Activated CD8-positive, alpha-beta memory T cell treated with anti-CD3 and anti-CD28 coated beads for 4 hours (primary cell): ENCODE results near the gene UFD1.
A peak's percentile ranks its signal among the peaks of the same experiment; 100 is the strongest.
"Not testable (repeated sequence)": the region's sequence is repeated elsewhere in the genome, so short reads cannot be mapped to it uniquely, and the experiment has no call there.

Source experiments
- DNase-seq, 2 donors: peaks; one replicate each; pipeline ENCODE4 v3.0.0-alpha.2; 2020; ENCODE audit warnings: low read depth in 2 of 2

The UFD1 gene

DNA sequence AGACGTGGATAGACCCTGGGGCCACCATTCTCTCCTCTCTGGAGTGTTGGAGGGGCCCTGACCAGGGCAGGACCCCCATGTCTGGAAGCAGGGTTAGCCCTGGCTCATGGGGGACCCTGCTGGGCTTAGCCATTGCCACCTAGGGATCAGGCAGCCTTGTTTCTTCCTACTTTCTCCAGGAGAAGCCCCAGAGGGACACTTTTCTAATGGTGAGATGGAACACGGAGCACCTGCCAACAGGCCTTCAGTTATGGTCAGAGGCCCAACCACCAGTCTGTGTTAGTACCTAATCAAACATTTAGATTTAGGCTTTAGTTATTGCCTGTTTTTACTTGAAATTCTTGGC lies 29.6 kb downstream of the UFD1 start:
- no peak for DNase-seq

DNA sequence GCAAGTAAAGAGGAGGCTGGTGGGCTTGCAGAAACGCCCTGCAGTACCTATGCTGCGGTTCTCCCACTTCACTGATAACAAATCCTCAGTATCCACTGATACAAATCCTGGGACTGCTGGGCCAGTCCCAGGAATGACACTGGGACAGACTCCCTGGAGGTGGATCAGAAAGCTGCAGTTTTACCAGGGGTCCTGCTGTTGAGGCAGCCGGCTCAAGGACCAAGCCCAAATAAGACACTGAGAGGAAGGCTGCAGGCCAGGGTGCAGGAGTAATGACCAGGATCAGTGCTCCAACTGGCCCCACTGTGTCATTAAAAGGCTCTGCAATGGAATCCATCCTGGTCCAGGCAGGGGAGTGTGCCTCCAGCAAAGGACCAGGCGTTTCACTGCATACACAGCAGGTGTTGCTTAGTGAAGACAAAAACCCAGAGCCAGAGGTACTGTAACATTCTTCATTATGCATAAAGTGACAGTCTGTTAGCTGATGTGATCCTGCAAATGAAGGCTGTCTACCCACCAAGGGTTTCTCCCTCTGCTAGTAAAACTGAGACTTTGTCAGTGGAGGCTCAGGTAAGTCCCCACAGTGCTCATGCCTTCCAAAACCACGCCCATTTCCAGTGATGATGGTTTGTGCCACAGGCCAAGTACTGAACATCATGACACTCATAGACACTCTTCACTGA lies 30.1 kb downstream of the UFD1 start:
- no peak for DNase-seq

DNA sequence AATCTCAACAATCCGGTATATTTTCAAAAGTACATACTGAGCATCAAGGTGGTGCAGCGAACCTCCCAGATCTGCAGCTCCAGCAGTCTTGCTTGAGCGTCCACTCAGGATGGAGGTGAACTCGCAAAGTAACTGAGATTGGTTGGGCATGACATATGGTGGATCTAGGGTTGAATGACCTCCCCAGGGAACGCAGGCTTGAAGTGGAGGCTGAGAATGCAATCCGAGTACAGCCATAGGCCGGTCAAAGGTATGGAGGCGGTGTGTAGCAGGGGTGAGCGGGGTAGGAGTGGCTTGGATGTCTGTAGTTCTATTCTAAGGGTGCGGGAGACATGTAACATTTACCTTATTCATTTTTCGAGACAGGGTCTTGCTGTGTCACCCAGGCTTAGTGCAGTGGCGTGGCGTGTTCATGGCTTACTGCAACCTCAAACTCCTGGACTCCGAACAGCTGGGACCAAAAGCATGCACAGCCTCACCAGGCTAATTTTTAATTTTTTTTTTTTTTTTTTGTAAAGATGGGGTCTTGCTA lies 30.9 kb downstream of the UFD1 start:
- DNase-seq = no peak

DNA sequence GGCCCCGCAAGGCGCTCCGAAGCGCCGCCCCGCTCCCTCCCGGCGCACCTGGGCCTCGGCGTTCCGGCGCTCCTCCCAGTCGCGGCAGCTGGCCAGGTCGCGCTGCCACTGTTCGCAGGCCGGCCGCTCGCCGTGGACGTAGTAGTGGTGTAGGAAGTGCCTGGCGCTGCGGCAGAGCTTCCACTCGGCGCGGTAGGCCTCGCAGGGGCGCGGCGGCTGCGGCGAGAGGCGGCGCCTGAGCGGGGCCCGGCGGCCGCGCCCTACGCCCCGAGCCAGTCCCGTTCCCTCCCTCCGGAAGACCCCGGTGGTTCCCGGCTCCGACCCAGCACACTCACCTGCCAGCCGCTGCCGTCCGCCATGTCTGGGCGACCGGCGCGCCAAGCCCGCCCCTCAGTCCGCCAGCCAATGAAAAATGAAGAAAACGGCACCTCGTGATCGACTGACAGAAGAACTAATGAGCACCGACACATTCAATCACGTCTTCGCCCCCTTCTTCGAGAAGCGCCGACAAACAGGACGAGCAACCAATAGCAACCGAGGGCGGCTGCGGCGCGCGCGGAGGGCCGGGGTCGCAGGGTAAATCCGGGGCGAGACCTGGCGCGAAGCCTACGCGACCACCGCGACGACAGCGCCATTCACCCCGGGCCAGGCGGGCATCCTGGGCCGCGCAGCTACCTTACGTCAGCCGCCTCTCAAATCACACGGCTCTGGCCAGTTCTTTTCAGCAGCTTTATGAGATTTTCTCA lies 31.5 kb downstream of the UFD1 start, which contains the start of gene C22orf39:
C22orf39 (minus strand) TSS at position 382 of the 746 bp plus-strand sequence; CDS start at position 359, 23 bp downstream.
- peak; percentile 72 to 77 for DNase-seq

DNA sequence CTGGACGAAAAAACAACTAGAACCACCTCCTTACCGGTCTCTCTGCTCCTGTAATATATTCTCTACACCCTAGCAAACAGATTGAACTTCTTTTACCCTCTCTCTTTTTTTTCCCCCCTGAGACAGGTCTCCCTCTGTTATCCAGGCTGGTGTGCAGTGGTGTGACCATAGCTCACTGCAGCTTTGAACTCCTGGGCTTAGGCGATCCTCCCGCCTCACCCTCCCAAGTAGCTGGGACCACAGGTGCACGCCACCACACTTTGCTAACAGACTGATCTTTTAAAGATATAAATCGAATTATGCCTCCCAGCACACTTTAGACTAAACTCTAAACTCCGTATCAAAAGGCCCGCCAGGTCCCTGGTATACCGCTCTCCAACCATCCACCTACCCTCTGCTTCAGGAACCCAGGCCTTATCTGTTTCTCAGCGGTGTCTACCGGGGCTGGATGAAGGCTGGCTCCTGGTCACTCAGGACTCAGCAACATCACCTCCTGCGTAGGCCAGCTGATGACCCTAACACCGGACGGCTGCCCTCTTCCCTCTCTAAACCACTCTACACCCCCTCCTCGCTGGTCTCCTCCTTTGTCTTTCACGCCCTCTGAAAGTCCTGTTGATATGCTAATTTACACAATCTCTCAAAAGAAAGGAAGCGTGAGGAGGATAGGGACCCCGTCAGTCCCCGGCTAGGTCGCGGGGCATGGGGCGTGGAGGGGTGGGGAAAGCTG lies 32.2 kb downstream of the UFD1 start:
- DNase-seq = no peak

DNA sequence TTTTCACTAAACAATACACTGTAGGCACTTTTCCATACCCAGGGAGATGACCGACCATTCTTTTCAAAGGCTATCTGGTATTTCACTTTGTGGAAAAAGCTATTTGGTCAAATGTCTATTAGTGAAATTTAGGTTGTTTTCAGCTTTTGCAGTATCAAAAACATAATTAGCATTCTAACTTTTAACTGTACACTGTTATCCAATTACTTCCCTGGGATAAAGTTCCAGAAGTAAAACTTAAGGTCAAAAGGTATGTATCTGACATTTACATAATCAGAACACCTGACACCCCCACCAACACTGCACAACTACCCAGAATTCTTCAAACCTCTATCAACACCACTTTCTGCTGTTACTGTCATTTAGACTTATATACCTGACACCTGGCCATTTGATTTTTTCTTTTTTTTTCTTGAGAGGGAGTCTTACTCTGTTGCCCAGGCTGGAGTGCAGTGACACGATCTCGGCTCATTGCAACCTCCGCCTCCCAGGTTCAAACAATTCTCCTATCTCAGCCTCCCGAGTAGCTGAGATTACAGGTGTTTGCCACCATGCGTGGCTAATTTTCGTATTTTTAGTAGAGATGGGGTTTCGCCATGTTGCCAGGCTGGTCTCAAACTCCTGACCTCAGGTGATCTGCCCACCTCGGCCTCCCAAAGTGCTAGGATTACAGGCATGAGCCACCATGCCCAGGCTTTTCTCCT lies 33.6 kb downstream of the UFD1 start:
- DNase-seq = not testable (repeated sequence)

GRCh38 chr22:19443544-19444211 lies 35.3 kb downstream of the UFD1 start:
- DNase-seq = no peak

- DNase-seq = no peak
Observed at GRCh38 chr22:19442166-19442565, 36.8 kb downstream of the UFD1 start.

- no peak for DNase-seq
Observed at GRCh38 chr22:19440411-19441195, 38.4 kb downstream of the UFD1 start.

GRCh38 chr22:19438298-19438697 lies 40.7 kb downstream of the UFD1 start:
- no peak for DNase-seq

DNA sequence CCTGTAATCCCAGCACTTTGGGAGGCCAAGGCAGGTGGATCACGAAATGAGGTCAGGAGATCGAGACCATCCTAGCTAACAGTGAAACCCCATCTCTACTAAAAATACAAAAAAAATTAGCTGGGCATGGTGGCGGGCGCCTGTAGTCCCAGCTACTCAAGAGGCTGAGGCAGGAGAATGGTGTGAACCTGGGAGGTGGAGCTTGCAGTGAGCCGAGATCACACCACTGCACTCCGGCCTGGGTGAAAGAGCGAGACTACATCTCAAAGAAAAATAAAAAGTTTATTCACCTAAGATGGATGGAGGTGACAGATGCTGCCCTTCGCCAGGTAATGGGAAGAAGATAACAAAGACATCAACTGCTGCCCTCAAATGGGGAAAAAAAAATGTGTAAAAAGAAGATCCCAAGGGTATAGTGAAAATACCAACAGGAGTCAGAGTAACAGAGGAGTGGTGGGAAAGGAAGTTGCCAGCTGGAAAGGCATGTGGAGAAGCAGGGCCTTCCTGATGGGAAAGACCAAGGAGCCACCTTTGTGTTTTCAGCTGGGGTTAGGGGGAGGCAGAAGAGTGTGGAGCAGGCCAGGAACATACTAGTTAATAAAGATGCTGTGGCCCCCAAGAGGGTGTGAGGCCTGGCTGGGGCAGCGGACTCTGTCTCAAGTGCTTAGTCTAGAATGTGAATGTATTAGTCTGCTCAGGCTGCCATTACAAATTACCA lies 42.4 kb downstream of the UFD1 start:
- DNase-seq = not testable (repeated sequence)

- DNase-seq = no peak
Observed at GRCh38 chr22:19434829-19435580, 44.0 kb downstream of the UFD1 start.

DNA sequence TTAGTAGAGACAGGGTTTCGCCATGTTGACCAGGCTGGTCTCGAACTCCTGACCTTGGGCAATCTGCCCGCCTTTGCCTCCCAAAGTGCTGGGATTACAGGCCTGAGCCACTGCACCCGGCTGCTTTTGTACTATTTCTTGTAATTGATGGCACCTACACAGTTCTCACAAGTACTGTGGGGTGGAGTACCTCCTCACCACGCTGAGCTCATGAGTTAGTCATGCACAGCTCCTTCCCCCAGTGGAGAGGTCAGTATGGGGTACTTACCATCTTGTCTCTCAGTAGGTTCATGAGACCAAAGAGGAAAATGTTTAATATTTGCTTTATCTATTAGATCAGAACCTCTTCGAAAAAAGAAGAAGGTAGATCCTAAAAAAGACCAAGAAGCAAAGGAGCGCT lies 44.6 kb downstream of the UFD1 start:
- DNase-seq = no peak

DNA sequence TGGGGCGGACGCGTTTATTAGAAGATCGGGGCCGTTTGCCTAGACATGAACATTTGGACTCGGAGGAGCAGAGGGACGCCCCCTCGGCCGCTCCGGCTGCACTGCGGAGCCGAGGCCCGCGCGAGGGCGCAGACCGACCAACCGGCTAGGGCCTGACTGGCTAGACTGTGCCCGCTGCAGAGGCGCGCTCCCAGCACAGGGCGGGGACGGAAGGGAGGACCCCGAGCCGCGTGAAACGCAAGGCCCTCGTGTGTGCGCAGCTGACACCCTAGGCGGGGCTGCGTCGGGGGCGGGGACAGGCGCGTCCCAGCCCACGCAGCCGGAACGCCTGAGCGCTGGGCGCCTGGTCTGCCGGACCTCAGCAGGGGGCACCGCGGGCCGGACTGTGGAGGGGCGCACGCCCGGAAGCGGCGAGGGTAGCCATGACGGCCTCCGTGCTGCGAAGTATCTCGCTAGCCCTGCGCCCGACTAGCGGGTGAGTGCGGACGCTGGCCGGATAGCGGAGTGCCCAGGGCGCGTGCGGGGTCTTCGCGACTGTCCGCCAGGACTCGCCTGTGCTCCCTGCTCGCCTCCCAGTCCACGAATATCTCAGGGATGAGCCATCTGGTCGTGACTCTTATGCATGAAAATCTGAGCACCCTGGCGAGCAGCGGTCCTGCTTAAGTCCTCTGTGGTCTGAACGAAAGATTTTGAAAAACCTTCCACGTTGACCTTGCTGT lies 46.7 kb downstream of the UFD1 start, which contains the start of gene MRPL40:
MRPL40 (plus strand) TSS at position 413 of the 719 bp plus-strand sequence; CDS start at position 423, 10 bp downstream.
- peak; percentile 81 for DNase-seq

- peak; percentile 73 to 79 for DNase-seq
Observed at GRCh38 chr22:19431649-19432132, 47.3 kb downstream of the UFD1 start, which contains the start of gene HIRA. Gene HIRA, minus strand, starts transcription at chr22:19431733. Its CDS starts 257 bp downstream, at chr22:19431476.

- DNase-seq = no peak
Observed at GRCh38 chr22:19430890-19431541, 48.0 kb downstream of the UFD1 start.
